H9 (cell line): ENCODE measurements around the gene FGA. TPM values are rescaled to one million over a fixed set of nuclear protein-coding genes. Genes with fewer than 3 reads are reported as not detected.

Experiments
- DNase-seq: peaks from one replicate; pipeline ENCODE4 v3.0.0-alpha.2; 2017
- H2AFZ ChIP-seq: one replicate; pipeline ENCODE4 v1.6.1; 2013; ENCODE audit warnings: mild to moderate bottlenecking, low read length, control low read depth, moderate library complexity
- H2AK5ac ChIP-seq: 2 replicates; pipeline ENCODE4 v1.6.1; 2013; ENCODE audit warnings: low read length, control low read depth, mixed read lengths; ENCODE audit not compliant: insufficient read length
- H2BK120ac ChIP-seq: one replicate; pipeline ENCODE4 v1.6.1; 2013; ENCODE audit warnings: low read depth, mild to moderate bottlenecking, low read length, control low read depth, inconsistent platforms; ENCODE audit not compliant: poor library complexity, severe bottlenecking
- H2BK12ac ChIP-seq: 2 replicates; pipeline ENCODE4 v1.6.1; 2013; ENCODE audit warnings: low read length, control low read depth, mixed read lengths, low read depth; ENCODE audit not compliant: insufficient read length
- H2BK15ac ChIP-seq: 2 replicates; pipeline ENCODE4 v1.6.1; 2013; ENCODE audit warnings: low read depth, low read length, control low read depth
- H2BK20ac ChIP-seq: one replicate; pipeline ENCODE4 v1.6.1; 2013; ENCODE audit warnings: low read depth, mild to moderate bottlenecking, low read length, control low read depth, inconsistent platforms; ENCODE audit not compliant: poor library complexity, severe bottlenecking
- H2BK5ac ChIP-seq: 2 replicates; pipeline ENCODE4 v1.6.1; 2013; ENCODE audit warnings: low read length, control low read depth, mixed read lengths; ENCODE audit not compliant: insufficient read length
- H3K14ac ChIP-seq: 2 replicates; pipeline ENCODE4 v1.6.1; 2013; ENCODE audit warnings: low read length, control low read depth; ENCODE audit not compliant: insufficient read depth
- H3K18ac ChIP-seq: 2 replicates; pipeline ENCODE4 v1.6.1; 2013; ENCODE audit warnings: low read depth, mild to moderate bottlenecking, mixed read lengths, low read length, control low read depth; ENCODE audit not compliant: insufficient read length
- H3K23ac ChIP-seq: 2 replicates; pipeline ENCODE4 v1.6.1; 2013; ENCODE audit warnings: low read length, control low read depth, mixed read lengths, low read depth; ENCODE audit not compliant: insufficient read length
- H3K23me2 ChIP-seq: 2 replicates; pipeline ENCODE4 v1.6.1; 2013; ENCODE audit warnings: low read depth, mild to moderate bottlenecking, mixed read lengths, low read length, control low read depth; ENCODE audit not compliant: insufficient read length, poor library complexity, severe bottlenecking
- H3K27ac ChIP-seq: 2 replicates; pipeline ENCODE4 v1.5.1; 2013; ENCODE audit warnings: low read length, control low read depth, mixed read lengths, low read depth; ENCODE audit not compliant: insufficient read length
- H3K27me3 ChIP-seq: 2 replicates; pipeline ENCODE4 v1.6.1; 2013; ENCODE audit warnings: low read length, control low read depth, inconsistent platforms; ENCODE audit not compliant: insufficient read depth
- H3K4ac ChIP-seq: 2 replicates; pipeline ENCODE4 v1.6.1; 2013; ENCODE audit warnings: low read depth, mild to moderate bottlenecking, control low read depth, inconsistent platforms, low read length, moderate library complexity
- H3K4me1 ChIP-seq: 2 replicates; pipeline ENCODE4 v1.6.1; 2013; ENCODE audit warnings: low read length, control low read depth, inconsistent platforms; ENCODE audit not compliant: insufficient read depth
- H3K4me2 ChIP-seq: 2 replicates; pipeline ENCODE4 v1.6.1; 2013; ENCODE audit warnings: low read length, control low read depth, mixed read lengths; ENCODE audit not compliant: insufficient read length, insufficient read depth
- H3K56ac ChIP-seq: 2 replicates; pipeline ENCODE4 v1.6.1; 2013; ENCODE audit warnings: low read depth, mild to moderate bottlenecking, mixed read lengths, low read length, control low read depth; ENCODE audit not compliant: insufficient read length
- H3K79me1 ChIP-seq: 2 replicates; pipeline ENCODE4 v1.6.1; 2013; ENCODE audit warnings: low read depth, mild to moderate bottlenecking, moderate library complexity, low read length, control low read depth, inconsistent platforms; ENCODE audit not compliant: insufficient read depth, poor library complexity, severe bottlenecking
- H3K79me2 ChIP-seq: 2 replicates; pipeline ENCODE4 v1.6.1; 2013; ENCODE audit warnings: low read length, control low read depth, inconsistent platforms; ENCODE audit not compliant: insufficient read depth
- H3K9ac ChIP-seq: 2 replicates; pipeline ENCODE4 v1.6.1; 2013; ENCODE audit warnings: low read length, control low read depth, mixed read lengths; ENCODE audit not compliant: insufficient read length; ENCODE audit errors: extremely low read depth
- H3K9me3 ChIP-seq: one replicate; pipeline ENCODE4 v1.6.1; 2013; ENCODE audit warnings: low read depth, low read length, inconsistent platforms; ENCODE audit not compliant: control insufficient read depth
- H3T11ph ChIP-seq: one replicate; pipeline ENCODE4 v1.6.1; 2013; ENCODE audit warnings: mild to moderate bottlenecking, low read length, control low read depth, inconsistent platforms
- H4K20me1 ChIP-seq: one replicate; pipeline ENCODE4 v1.6.1; 2013; ENCODE audit not compliant: control insufficient read depth, insufficient read length, insufficient read depth
- H4K5ac ChIP-seq: 2 replicates; pipeline ENCODE4 v1.6.1; 2013; ENCODE audit warnings: low read depth, mild to moderate bottlenecking, mixed read lengths, low read length, control low read depth; ENCODE audit not compliant: insufficient read length
- H4K8ac ChIP-seq: replicated peaks from 2 replicates; pipeline ENCODE4 v1.6.1; 2013; ENCODE audit warnings: low read length, control low read depth, mixed read lengths, low read depth; ENCODE audit not compliant: insufficient read length
- H4K91ac ChIP-seq: 2 replicates; pipeline ENCODE4 v1.6.1; 2013; ENCODE audit warnings: low read depth, mild to moderate bottlenecking, moderate library complexity, mixed read lengths, low read length, control low read depth; ENCODE audit not compliant: insufficient read length
- H3K27ac Mint-ChIP-seq, 3 experiments: 2 replicates in 2 of 3; 3 replicates in 1 of 3; pipeline ENCODE4 v1.8.0; 2020 to 2021; ENCODE audit warnings: mixed read lengths in 3 of 3, mild to moderate bottlenecking in 1 of 3, moderate library complexity in 1 of 3
- H3K27me3 Mint-ChIP-seq: 2 replicates; pipeline ENCODE4 v1.8.0; 2021; ENCODE audit warnings: low read depth, mild to moderate bottlenecking, moderate library complexity, mixed read lengths
- H3K36me3 Mint-ChIP-seq, 3 experiments: 2 replicates in 2 of 3; 3 replicates in 1 of 3; pipeline ENCODE4 v1.8.0; 2020 to 2021; ENCODE audit warnings: low read depth in 3 of 3, mixed read lengths in 3 of 3; ENCODE audit not compliant: insufficient read depth in 1 of 3
- H3K4me1 Mint-ChIP-seq, 2 experiments: 2 replicates each; pipeline ENCODE4 v1.8.0; 2020; ENCODE audit warnings: mixed read lengths in 2 of 2
- H3K4me3 Mint-ChIP-seq, 2 experiments: 2 replicates in 1 of 2; 3 replicates in 1 of 2; pipeline ENCODE4 v1.8.0; 2020 to 2021; ENCODE audit warnings: mild to moderate bottlenecking in 2 of 2, mixed read lengths in 2 of 2, moderate library complexity in 1 of 2
- H3K9me3 Mint-ChIP-seq, 2 experiments: 2 replicates in 1 of 2; 3 replicates in 1 of 2; pipeline ENCODE4 v1.8.0; 2020; ENCODE audit warnings: mild to moderate bottlenecking in 2 of 2, mixed read lengths in 2 of 2, moderate library complexity in 1 of 2
- total RNA-seq: library from RNA; stranded (reverse); gene quantifications from 2 replicates; pipeline ENCODE4 v1.2.1, GENCODE V29; 2021
- TF ChIP-seq, protein P1 (sequence below): fragments of 200-600 bp; sonication (generic); conservative IDR thresholded peaks from 3 replicates; pipeline ENCODE4 v1.8.0; 2021; ENCODE audit warnings: antibody characterized with exemption, mild to moderate bottlenecking

The FGA gene
- total RNA-seq, 1 experiment from 2014 or later, result not detected

DNA sequence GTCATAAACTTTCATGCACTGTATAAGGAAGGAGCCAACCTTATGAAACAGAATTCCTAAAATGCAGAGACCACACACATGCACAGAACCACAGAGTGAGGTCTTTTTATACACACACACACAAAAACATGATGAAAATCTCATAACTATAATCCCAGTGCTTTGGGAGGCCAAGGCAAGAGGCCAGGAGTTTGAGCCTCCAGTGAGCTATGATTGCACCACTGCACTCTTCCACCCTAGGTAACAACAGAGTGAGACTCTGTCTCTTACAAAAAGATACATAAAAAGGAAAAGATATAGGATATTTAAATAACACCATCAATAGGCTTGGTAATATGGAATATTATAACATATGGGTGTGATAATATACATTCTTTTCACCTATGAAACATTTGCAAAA lies 10.6 kb downstream of the FGA start:
- no peak overlapping the region for H4K5ac ChIP-seq
- no peak overlapping the region for H3K56ac ChIP-seq
- H3K23ac ChIP-seq, result no peak overlapping the region
- TF ChIP-seq, protein P1, sequence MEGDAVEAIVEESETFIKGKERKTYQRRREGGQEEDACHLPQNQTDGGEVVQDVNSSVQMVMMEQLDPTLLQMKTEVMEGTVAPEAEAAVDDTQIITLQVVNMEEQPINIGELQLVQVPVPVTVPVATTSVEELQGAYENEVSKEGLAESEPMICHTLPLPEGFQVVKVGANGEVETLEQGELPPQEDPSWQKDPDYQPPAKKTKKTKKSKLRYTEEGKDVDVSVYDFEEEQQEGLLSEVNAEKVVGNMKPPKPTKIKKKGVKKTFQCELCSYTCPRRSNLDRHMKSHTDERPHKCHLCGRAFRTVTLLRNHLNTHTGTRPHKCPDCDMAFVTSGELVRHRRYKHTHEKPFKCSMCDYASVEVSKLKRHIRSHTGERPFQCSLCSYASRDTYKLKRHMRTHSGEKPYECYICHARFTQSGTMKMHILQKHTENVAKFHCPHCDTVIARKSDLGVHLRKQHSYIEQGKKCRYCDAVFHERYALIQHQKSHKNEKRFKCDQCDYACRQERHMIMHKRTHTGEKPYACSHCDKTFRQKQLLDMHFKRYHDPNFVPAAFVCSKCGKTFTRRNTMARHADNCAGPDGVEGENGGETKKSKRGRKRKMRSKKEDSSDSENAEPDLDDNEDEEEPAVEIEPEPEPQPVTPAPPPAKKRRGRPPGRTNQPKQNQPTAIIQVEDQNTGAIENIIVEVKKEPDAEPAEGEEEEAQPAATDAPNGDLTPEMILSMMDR, result no peak
- no peak overlapping the region for H2BK20ac ChIP-seq
- no peak overlapping the region for H2BK120ac ChIP-seq
- DNase-seq, result no peak
- no peak overlapping the region for H2BK5ac ChIP-seq
- no peak overlapping the region for H2AFZ ChIP-seq
- no peak overlapping the region for H2BK12ac ChIP-seq
- no peak overlapping the region for H2AK5ac ChIP-seq
- no peak overlapping the region for H3K27ac ChIP-seq
- H3K4me2 ChIP-seq, result no peak overlapping the region
- Mint-ChIP-seq H3K36me3 (no peaks in the 10 kb centered on the region), H3K4me1 (no peaks in the 10 kb centered on the region), H3K9me3 (no peaks in the 10 kb centered on the region), H3K27ac (no peak overlapping the region), H3K4me3 (no peak overlapping the region), H3K27me3 (no peaks in the 10 kb centered on the region)
- no peaks in the 10 kb centered on the region for H3K79me1 ChIP-seq
- H4K91ac ChIP-seq, result no peak overlapping the region
- H3K4ac ChIP-seq, result no peak overlapping the region
- H3K27me3 ChIP-seq, result no peaks in the 10 kb centered on the region
- H3K18ac ChIP-seq, result no peak overlapping the region
- no peak overlapping the region for H2BK15ac ChIP-seq
- H4K8ac ChIP-seq, result no peak overlapping the region
- no peak overlapping the region for H3K9ac ChIP-seq
- no peaks in the 10 kb centered on the region for H3K4me1 ChIP-seq
- H3K79me2 ChIP-seq, result no peaks in the 10 kb centered on the region
- H3K14ac ChIP-seq, result no peak overlapping the region
- H3T11ph ChIP-seq, result no peak overlapping the region
- no peaks in the 10 kb centered on the region for H3K9me3 ChIP-seq
- no peaks in the 10 kb centered on the region for H4K20me1 ChIP-seq
- no peaks in the 10 kb centered on the region for H3K23me2 ChIP-seq
